ENCODE data around the gene ZRANB3.

DNA sequence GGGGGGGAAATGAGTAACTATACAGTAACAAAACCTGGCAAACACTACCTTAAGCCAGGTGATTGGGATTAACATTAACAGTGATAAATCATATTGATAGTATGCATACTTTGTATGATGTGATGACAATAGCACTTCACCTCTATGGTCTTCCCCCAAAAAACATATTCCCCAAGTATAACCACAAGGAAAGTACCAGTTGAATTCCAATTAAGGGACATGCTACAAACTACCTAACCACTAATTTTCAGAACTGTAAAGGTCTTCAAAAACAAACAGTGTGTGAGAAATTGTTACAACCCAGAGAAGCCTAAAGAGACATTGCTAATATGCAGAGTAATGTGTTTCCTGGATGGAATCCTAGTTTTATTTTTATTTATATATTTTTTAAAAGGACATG is 152.4 kb downstream of the ZRANB3 start:
- TF ChIP-seq POLR2AphosphoS5 (IDR thresholded peaks at IDR 0.05): no peak
- TF ChIP-seq, protein P1, sequence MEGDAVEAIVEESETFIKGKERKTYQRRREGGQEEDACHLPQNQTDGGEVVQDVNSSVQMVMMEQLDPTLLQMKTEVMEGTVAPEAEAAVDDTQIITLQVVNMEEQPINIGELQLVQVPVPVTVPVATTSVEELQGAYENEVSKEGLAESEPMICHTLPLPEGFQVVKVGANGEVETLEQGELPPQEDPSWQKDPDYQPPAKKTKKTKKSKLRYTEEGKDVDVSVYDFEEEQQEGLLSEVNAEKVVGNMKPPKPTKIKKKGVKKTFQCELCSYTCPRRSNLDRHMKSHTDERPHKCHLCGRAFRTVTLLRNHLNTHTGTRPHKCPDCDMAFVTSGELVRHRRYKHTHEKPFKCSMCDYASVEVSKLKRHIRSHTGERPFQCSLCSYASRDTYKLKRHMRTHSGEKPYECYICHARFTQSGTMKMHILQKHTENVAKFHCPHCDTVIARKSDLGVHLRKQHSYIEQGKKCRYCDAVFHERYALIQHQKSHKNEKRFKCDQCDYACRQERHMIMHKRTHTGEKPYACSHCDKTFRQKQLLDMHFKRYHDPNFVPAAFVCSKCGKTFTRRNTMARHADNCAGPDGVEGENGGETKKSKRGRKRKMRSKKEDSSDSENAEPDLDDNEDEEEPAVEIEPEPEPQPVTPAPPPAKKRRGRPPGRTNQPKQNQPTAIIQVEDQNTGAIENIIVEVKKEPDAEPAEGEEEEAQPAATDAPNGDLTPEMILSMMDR (IDR thresholded peaks at IDR 0.05 in 8 of 11, conservative IDR thresholded peaks at IDR 0.05 in 3 of 11): no peak

Data from spleen (tissue), 7 donors.